BJ (cell line): ENCODE data around the gene RNU2-1. TPM values are rescaled to one million over a fixed set of nuclear protein-coding genes. Genes with fewer than 3 reads are reported as not detected.
"Not testable (repeated sequence)": the region's sequence is repeated elsewhere in the genome, so short reads cannot be mapped to it uniquely, and the experiment has no call there.

ENCODE experiments used
- CTCF ChIA-PET: fragments of 350-600 bp; formaldehyde crosslinking; extraction: SDS; loops from one replicate; lab custom pipeline; 2021; ENCODE audit warnings: antibody characterized with exemption, inconsistent platforms; lab: Yijun Ruan, JAX
- POLR2A ChIA-PET: fragments of 300-600 bp; sonication (Branson Sonifier 250); formaldehyde crosslinking; extraction: SDS; loops from one replicate; lab custom pipeline; 2021; ENCODE audit warnings: antibody characterized with exemption; lab: Charles Lee
- DNase-seq: peaks from one replicate; pipeline ENCODE4 v3.0.0-alpha.2; 2011; ENCODE audit warnings: low read depth
- H3K27me3 ChIP-seq: 2 replicates; pipeline ENCODE4 v1.6.0; 2011; ENCODE audit warnings: low read length; ENCODE audit not compliant: control insufficient read depth, insufficient read depth
- H3K36me3 ChIP-seq: 2 replicates; pipeline ENCODE4 v1.5.1; 2011; ENCODE audit warnings: low read length; ENCODE audit not compliant: control insufficient read depth, insufficient read depth
- H3K4me3 ChIP-seq: 2 replicates; pipeline ENCODE4 v1.5.1; 2011; ENCODE audit warnings: low read depth, mild to moderate bottlenecking, control low read depth, low read length
- CTCF ChIP-seq: IDR thresholded peaks from 2 replicates; pipeline ENCODE4 v1.5.1; 2011; ENCODE audit warnings: low read depth, mild to moderate bottlenecking, control low read depth, inconsistent platforms, low read length, moderate library complexity; ENCODE audit not compliant: insufficient read depth
- polyA plus RNA-seq: library from polyadenylated mRNA; depleted of rRNA; stranded (reverse); fragments of >200 nt; gene quantifications from 2 replicates; pipeline ENCODE4 v1.2.3, GENCODE V29; 2011

Gene RNU2-1
- polyA plus RNA-seq, 1 experiment, result not detected

- CTCF ChIA-PET, result interaction anchor here (0.6 to 1.4 kb wide), 3 partner anchors 9 to 490 kb away, joined by 3 to 5 read pairs (median 4); no protein-coding TSS in a partner anchor
- H3K4me3 ChIP-seq, result peak overlapping the region; percentile 66
- DNase-seq, result no peak
- no peak for TF ChIP-seq CTCF
- POLR2A ChIA-PET, result interaction anchor here (1.1 kb wide), 1 partner anchor 41 kb away, joined by 7 read pairs; no protein-coding TSS in a partner anchor
- no peaks in the 10 kb centered on the region for H3K27me3 ChIP-seq
- peaks cover 18% of the 10 kb centered on the region for H3K36me3 ChIP-seq
These were observed 20.9 kb downstream of the RNU2-1 start for GRCh38 chr17:43212641-43213490.

- peak; percentile 28 for DNase-seq
- CTCF ChIA-PET, result interaction anchor here (1.0 to 1.2 kb wide), 2 partner anchors 8 to 187 kb away, joined by 3 to 6 read pairs; no protein-coding TSS in a partner anchor
- peak; percentile 53 for TF ChIP-seq CTCF
- H3K4me3 ChIP-seq, result peak within 1 kb of the TSS; percentile 66
- POLR2A ChIA-PET, result interaction anchor here (1.1 kb wide), 1 partner anchor 40 kb away, joined by 7 read pairs; no protein-coding TSS in a partner anchor
- no peaks in the 10 kb centered on the region for H3K27me3 ChIP-seq
- H3K36me3 ChIP-seq, result peaks cover 20% of the 10 kb centered on the region
These were observed 22.0 kb downstream of the RNU2-1 start, which contains the start of gene TMEM106A for GRCh38 chr17:43211480-43212402. TMEM106A (plus strand) TSS chr17:43211875; CDS start chr17:43213042, 1,167 bp downstream.

- CTCF ChIA-PET, result interaction anchor here (1.0 to 1.2 kb wide), 2 partner anchors 9 to 187 kb away, joined by 3 to 6 read pairs; no protein-coding TSS in a partner anchor
- peak overlapping the region; percentile 66 for H3K4me3 ChIP-seq
- no peak for TF ChIP-seq CTCF
- no peaks in the 10 kb centered on the region for H3K27me3 ChIP-seq
- peaks cover 15% of the 10 kb centered on the region for H3K36me3 ChIP-seq
- DNase-seq, result no peak
- POLR2A ChIA-PET, result interaction anchor here (0.5 kb wide), 1 partner anchor 12 kb away, joined by 8 read pairs; no protein-coding TSS in a partner anchor
These were observed 22.7 kb downstream of the RNU2-1 start for GRCh38 chr17:43211123-43211479.

DNA sequence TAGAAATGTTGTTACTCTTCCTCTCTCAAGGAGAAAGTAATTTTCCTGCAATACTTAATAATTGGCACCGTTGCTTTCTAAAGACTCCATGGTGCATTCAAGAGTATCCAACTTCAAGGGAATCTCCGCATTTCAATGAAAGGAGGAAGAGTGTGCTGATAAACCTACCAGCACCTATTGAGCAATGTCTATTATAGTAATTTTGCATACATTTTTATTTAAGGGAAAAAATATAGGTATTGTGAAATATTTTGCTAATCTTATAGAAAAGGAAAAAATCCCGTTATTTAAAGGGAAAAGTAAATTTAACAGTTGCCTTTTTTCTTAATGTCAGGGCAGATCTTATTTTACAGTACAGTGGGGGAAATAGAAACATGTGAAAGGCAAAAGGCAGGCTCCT, 23.2 kb downstream of the RNU2-1 start:
- Histone ChIP-seq H3K36me3 (peaks cover 12% of the 10 kb centered on the region), H3K27me3 (no peaks in the 10 kb centered on the region), H3K4me3 (no peak overlapping the region)
- ChIA-PET CTCF (no interaction called here), POLR2A (interaction anchor here (0.5 kb wide), 1 partner anchor 12 kb away, joined by 8 read pairs; no protein-coding TSS in a partner anchor)
- no peak for DNase-seq
- no peak for TF ChIP-seq CTCF

DNA sequence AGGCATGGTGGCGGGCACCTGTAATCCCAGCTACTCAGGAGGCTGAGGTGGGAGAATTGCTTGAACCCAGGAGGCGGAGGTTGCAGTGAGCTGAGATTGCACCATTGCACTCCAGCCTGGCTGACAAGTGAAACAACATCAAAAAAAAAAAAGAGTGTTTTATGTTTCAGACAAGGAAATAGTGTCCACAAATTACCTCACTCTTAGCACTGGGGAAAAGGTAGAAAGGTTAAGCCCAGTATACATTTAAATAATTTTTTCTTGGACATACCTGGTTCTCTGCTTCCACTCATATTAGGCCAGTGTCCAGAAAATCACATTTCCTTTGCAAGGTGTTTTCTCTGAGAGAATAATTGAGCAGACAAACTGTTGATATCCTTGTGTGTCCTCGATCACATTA, 30.8 kb downstream of the RNU2-1 start:
- H3K4me3 ChIP-seq, CTCF ChIA-PET, DNase-seq, H3K27me3 ChIP-seq, POLR2A ChIA-PET: not testable (repeated sequence)
- H3K36me3 ChIP-seq, result peaks cover 37% of the 10 kb centered on the region
